Cardiac fibroblast (primary cell): ENCODE data around the gene BORCS6.

Source experiments
- DNase-seq, 2 donors: peaks; one replicate each; pipeline versions ENCODE4 v3.0.0 to v3.0.0-alpha.2; 2010; ENCODE audit warnings: low read depth in 2 of 2
- H3K4me3 ChIP-seq, 2 donors: replicated peaks in 1 of 2; 1 replicate in 1 of 2; 2 replicates in 1 of 2; pipeline ENCODE4 v1.5.1; 2011; ENCODE audit warnings: low read depth in 2 of 2, low read length in 2 of 2, mild to moderate bottlenecking in 2 of 2, moderate library complexity in 1 of 2
- TF ChIP-seq, protein P1 (sequence below): IDR thresholded peaks from one replicate; pipeline ENCODE4 v1.5.1; 2011; ENCODE audit warnings: low read depth, mild to moderate bottlenecking, low read length, inconsistent platforms

The BORCS6 gene

GRCh38 chr17:8153031-8153451 is 36.9 kb downstream of the BORCS6 start:
- DNase-seq, result no peak

GRCh38 chr17:8152112-8152775 is 37.7 kb downstream of the BORCS6 start, which contains the start of gene PER1:
Gene PER1, minus strand, starts transcription at chr17:8152404. Its CDS starts 1,698 bp downstream, at chr17:8150706.
- TF ChIP-seq, protein P1, sequence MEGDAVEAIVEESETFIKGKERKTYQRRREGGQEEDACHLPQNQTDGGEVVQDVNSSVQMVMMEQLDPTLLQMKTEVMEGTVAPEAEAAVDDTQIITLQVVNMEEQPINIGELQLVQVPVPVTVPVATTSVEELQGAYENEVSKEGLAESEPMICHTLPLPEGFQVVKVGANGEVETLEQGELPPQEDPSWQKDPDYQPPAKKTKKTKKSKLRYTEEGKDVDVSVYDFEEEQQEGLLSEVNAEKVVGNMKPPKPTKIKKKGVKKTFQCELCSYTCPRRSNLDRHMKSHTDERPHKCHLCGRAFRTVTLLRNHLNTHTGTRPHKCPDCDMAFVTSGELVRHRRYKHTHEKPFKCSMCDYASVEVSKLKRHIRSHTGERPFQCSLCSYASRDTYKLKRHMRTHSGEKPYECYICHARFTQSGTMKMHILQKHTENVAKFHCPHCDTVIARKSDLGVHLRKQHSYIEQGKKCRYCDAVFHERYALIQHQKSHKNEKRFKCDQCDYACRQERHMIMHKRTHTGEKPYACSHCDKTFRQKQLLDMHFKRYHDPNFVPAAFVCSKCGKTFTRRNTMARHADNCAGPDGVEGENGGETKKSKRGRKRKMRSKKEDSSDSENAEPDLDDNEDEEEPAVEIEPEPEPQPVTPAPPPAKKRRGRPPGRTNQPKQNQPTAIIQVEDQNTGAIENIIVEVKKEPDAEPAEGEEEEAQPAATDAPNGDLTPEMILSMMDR, result no peak
- peak within 1 kb of the TSS; percentile 76 to 91 for H3K4me3 ChIP-seq
- DNase-seq, result peak; percentile 99

More at GRCh38 chr17:8153031-8153451, 36.9 kb downstream of the BORCS6 start:
- peak overlapping the region in 1 of 2 donors; percentile 76 for H3K4me3 ChIP-seq
- TF ChIP-seq, protein P1, result no peak

- DNase-seq, result peak; percentile 86
- TF ChIP-seq, protein P1, result no peak
- peak overlapping the region; percentile 76 to 91 for H3K4me3 ChIP-seq
Measured at GRCh38 chr17:8151641-8152111, 38.3 kb downstream of the BORCS6 start.

GRCh38 chr17:8151120-8151640 is 38.8 kb downstream of the BORCS6 start:
- TF ChIP-seq, protein P1, result no peak
- peak; percentile 94 to 98 for DNase-seq
- H3K4me3 ChIP-seq, result peak overlapping the region; percentile 76 to 91

DNA sequence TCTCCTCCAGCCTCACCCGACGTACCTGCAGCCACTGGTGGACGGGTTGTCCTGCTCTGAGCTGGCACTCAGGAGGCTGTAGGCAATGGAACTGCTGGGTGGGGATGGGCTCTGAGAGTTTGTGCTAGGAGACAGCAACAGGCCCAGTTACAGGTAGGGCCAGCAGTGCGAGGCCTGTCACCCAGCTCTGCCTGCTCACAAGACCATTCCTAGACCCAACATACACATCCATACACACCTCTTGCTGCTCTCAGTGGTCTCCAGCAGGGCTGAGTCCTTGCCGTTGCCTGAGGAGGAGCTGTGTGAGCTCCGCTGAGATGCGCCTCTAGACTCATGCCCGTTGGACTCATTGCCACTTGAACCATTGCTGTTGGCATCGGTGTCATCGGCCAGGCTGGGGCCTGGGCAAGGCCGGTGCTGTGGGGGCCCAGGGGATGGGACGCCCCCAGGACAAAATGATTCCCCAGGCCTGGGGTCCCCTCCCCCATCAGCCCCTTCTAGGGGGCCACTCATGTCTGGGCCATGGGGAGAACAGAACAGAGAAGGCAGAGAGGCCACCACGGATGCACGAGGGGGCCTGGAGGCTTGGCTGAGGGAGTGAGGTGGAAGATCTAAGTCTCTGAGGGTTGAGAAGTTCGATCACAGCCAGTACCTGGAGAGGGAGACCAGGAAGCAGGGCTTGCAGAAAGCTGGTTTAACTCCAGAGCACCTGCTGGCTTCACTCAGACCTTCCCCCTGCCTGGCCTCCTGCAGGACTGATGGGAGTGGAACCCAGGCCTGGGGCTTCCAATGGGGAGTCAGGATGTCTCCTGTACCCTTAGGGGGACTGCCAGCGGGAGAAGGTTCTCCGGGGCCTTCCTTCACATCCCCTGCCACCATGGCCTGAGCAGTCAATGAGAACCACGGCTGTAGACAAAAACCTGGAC is 39.5 kb downstream of the BORCS6 start:
- H3K4me3 ChIP-seq, result peak overlapping the region; percentile 76 to 91
- TF ChIP-seq, protein P1, result no peak
- DNase-seq, result peak; percentile 22 to 31

GRCh38 chr17:8149419-8150193 is 40.4 kb downstream of the BORCS6 start:
- TF ChIP-seq, protein P1, result no peak

More at GRCh38 chr17:8149419-8150193, 40.4 kb downstream of the BORCS6 start:
- H3K4me3 ChIP-seq, result no peak overlapping the region
- no peak for DNase-seq
